GM21390 (cell line): ENCODE results near the gene CAPNS2.
"Not testable (repeated sequence)": the region's sequence is repeated elsewhere in the genome, so short reads cannot be mapped to it uniquely, and the experiment has no call there.

Source experiments
- ATAC-seq: cut with Tn5 transposase; IDR thresholded peaks from one replicate; pipeline ENCODE4 v1.9.1; 2021; ENCODE audit not compliant: unreplicated experiment

The CAPNS2 gene

GRCh38 chr16:55567382-55567781 lies 898 bp downstream of the CAPNS2 start:
- ATAC-seq: no peak

DNA sequence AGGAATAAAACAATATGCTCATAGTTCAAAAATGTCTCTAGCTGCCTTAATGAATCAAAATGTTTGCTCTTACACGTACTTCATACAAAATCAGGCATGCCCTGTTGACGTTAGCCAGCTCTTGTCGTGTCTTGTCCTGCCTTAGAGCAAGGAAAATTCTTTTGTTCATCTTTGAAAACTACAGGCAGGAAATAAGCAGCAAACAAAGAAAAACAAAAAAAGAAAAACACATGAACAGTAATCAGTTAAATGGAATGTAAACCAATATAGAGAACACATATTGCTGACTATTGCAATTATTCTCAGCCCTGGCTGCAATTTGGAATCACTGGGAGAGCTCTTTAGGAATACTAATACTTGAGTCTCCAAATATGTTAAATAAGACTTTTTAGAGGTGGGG lies 1.7 kb downstream of the CAPNS2 start:
- ATAC-seq: no peak

DNA sequence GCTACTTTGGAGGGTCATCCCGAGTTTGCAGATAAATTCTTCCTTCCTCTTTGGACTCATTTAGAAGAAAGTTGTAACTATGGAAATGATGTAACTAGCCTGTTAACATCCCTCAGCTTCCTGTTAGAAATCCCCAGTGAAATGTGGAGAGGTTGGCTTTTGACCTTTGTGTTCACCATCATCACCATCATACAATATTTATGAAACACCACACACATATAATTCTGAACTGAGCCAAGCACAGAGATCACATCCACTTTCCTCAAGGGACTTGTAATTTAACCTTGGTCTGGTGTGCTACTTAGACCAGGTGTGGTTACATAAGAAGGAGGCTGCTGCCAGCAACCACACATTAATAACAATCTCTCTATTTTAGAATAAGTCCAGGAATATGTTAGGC lies 2.5 kb downstream of the CAPNS2 start:
- no peak for ATAC-seq

GRCh38 chr16:55570159-55570558 lies 3.7 kb downstream of the CAPNS2 start:
- ATAC-seq: no peak

DNA sequence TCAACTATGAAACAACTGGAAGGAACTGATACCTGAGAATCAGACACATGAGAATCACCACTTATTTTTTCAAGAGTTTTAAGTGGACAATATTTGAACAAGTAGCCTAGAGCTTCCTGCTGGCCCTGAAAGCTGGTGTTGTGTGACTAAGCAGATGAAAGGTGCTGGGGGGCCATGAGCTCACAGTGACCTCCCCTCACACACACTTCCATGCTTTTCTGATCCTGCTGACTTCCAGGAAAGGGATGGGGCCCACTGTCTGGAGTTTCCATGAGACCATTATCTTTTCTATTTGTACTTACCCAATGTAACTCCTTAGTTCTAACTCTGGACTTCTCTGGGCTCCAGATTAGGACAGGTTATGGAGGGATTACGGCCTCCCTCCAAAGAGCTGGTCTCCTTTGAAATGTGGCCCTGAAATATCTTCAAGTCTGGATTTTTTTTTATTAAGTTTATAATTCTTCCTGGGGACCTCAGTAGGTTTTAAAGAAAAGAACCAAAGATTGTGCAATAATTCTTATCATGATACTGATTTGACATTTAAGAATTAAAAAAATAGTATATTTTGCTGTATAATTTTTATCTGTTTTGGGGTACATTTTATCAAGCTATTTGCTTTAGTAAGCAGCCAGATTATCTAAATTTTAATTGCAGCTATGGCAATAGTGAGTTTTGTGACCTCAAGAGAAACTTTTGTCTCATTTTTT lies 4.9 kb downstream of the CAPNS2 start:
- no peak for ATAC-seq

DNA sequence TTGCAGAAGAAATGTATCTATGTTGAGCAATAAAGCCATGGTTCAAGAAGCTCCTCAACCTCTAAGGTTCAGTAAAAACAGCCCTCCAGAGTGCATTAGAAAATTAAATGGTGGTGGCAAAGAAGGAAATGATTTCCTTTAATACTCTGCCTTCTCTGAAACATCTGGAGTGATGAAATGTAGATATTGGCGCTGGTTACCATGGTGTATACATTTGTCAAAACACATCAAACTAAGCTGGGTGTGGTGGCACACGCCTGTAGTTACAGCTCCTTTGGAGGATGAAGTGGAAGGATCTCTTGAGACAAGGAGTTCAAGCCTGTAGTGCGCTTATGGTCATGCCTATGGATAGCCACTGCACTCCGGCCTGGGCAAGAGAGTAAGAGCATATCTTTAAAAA lies 6.0 kb downstream of the CAPNS2 start:
- ATAC-seq: no peak

DNA sequence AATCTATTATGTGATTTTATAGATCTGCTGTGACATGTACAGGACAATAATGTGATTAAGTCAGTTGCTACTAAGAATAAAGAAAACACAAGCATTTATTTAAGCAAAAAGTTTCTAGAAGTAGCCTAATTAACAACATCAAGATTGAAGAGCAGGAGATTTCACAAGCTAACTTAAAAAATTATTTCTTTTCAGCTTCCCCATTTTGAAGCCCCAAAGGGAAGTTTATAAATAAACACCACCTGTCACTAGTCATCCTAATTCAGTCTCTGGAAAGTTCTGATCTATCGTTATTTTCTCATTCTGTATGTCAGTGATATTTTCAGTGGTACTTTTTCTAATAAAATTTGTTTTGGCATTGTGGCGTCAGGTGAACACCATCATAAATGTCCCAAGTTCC lies 8.3 kb downstream of the CAPNS2 start:
- ATAC-seq: no peak

GRCh38 chr16:55575496-55575895 lies 9.0 kb downstream of the CAPNS2 start:
- ATAC-seq: no peak

DNA sequence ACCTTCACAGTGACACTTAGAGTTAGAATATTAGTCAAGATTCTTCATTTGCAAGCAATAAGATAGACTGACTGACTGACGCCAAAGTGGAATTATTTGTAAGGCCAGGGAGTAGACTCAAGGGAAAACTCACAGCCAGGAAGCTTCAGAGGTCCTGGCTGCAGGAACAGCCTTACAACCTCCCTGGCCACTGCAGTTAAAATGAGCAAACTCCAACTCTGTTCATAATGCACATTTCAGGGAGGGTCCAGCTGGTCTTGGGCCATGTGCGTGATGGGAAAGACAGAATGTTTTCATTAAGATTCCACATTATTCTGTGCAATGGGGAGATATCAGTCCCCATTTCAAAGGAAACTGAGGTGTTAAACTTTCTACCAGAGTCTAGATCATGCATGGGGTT lies 9.9 kb downstream of the CAPNS2 start:
- ATAC-seq: no peak

DNA sequence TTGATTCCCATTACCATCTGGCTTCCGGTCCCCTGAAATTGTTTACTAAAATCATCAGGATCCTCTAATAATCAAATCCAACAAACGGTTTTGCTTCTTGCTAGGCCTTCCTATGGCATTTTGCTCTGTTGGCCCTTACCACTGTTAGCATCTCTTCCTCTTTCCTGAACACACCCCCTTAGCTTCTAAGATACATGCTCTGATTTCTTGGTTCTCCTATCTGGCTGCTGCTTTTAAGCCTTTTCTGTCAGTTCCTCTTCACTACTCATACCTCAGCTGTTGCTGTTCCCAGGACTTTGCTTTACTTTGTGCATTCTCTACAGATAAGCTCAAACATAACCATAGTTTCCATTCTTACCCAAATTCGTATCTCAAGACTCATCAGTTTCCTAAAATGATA lies 11.4 kb downstream of the CAPNS2 start:
- ATAC-seq: no peak

- ATAC-seq: no peak
These were observed 19.1 kb downstream of the CAPNS2 start for GRCh38 chr16:55585631-55586030.

DNA sequence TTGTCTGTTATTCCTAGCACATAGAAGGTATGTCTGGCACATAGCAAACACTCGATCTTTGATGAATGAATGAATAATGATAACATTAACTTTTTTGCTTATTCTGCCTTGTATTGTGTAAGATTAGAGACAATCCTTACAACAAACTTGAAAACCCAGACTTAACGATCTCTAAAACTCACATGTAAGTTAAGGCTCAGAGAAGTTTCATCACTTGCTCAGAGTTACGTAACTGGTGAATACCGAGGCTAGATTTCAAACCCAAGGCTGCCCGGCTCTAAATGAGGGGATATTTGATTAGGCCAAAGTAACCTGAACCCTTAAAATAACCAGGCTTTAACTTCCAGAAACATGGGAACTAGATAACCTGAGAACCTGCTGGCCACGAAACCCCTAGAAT lies 22.3 kb downstream of the CAPNS2 start:
- ATAC-seq: no peak

GRCh38 chr16:55592306-55592705 lies 25.8 kb downstream of the CAPNS2 start:
- no peak for ATAC-seq

- ATAC-seq: no peak
These were observed 31.4 kb downstream of the CAPNS2 start for GRCh38 chr16:55597928-55598327.

DNA sequence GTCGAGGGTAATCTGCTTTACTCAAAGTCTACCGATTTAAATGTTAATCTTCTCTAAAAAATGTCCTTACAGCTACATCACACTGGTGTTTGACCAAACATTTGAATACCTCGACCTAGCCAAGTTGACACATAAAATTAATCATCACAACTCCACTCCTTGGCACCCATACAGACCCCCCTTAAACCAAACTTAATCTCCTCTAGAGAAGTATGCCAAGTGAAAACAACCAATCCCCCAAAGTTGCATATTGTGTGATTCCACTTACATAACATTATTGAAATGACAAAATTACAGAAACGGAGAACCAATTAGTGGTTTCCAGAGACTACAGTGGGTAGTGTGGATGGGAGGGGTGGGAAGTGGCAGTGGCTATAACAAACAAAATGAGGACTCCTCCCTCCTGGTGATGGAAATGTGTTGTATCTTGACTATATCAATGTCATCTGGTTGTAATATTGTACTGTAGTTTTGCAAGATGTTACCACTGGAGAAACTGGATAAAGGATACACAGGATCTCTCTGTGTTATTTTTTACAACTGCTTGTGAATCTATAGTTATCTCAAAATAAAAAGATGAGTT lies 39.4 kb downstream of the CAPNS2 start:
- ATAC-seq: no peak

DNA sequence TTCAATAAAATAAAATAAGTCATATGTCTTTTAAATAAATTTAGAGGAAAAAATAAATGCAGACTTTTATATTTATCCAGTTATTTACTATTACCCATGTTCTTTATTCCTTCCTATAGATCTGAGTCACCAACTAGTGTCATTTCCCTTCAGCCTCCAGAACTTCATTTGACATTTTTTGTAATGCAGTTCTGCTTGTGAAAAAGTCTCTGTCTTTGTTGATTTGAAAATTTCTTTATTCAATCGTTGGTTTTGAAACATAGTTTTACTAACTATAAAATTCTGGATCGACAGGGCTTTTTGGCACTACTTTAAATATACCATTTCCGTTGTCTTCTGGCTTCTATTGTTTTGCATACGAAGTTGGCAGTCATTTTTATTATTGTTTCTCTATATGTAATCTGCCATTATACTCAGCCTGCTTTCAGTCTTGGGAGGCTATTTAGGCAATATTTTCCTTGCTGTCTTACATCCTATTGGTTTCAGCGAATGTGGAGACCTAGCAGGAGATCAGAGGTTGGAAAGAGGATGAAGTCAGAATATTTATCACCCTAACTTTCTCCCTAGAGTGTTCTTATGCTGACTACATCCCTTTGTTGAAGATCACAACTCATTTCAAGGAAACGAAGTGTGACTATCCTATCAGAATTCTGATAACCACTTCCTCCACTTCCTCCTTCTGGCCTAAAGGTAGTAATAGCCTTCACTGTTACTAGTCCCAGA lies 47.3 kb downstream of the CAPNS2 start:
- ATAC-seq: no peak

GRCh38 chr16:55615071-55615470 lies 48.6 kb downstream of the CAPNS2 start:
- no peak for ATAC-seq

GRCh38 chr16:55615670-55616069 lies 49.2 kb downstream of the CAPNS2 start:
- not testable (repeated sequence) for ATAC-seq
